Psoas muscle (tissue), 8 donors: ENCODE data around the gene ARHGAP21. TPM values are rescaled to one million over a fixed set of nuclear protein-coding genes. Genes with fewer than 3 reads are reported as not detected.
"Not testable (repeated sequence)": the region's sequence is repeated elsewhere in the genome, so short reads cannot be mapped to it uniquely, and the experiment has no call there.

ENCODE experiments used
- ATAC-seq, 4 donors: fragments of 200-7000 bp; cut with Tn5 transposase; one replicate each; pipeline ENCODE4 v1.9.1; 2020; ENCODE audit warnings: moderate library complexity in 3 of 4, mild to moderate bottlenecking in 2 of 4
- DNase-seq, 2 donors: peaks; one replicate each; pipeline ENCODE4 v3.0.0-alpha.2; 2020
- H3K27ac ChIP-seq: fragments of 200-600 bp; one replicate; pipeline ENCODE4 v1.8.0; 2022
- H3K27me3 ChIP-seq, 3 donors: fragments of 200-600 bp in 1 of 3; one replicate each; pipeline versions ENCODE4 v1.6.1 to v1.8.0; 2013 to 2022; ENCODE audit warnings: low read length in 2 of 3, mild to moderate bottlenecking in 2 of 3, moderate library complexity in 1 of 3; ENCODE audit not compliant: insufficient read depth in 3 of 3
- H3K36me3 ChIP-seq, 2 donors: fragments of 200-600 bp in 1 of 2; one replicate each; pipeline versions ENCODE4 v1.6.1 to v1.8.0; 2013 to 2022; ENCODE audit warnings: low read depth in 1 of 2, mild to moderate bottlenecking in 1 of 2, moderate library complexity in 1 of 2; ENCODE audit not compliant: insufficient read depth in 1 of 2
- H3K4me1 ChIP-seq: fragments of 200-600 bp; one replicate; pipeline ENCODE4 v1.8.0; 2022
- H3K4me3 ChIP-seq: fragments of 200-600 bp; one replicate; pipeline ENCODE4 v1.8.0; 2022; ENCODE audit warnings: mild to moderate bottlenecking
- H3K9me3 ChIP-seq: fragments of 200-600 bp; one replicate; pipeline ENCODE4 v1.8.0; 2022
- CTCF ChIP-seq: fragments of 200-600 bp; IDR thresholded peaks from one replicate; pipeline ENCODE4 v1.8.0; 2022; ENCODE audit warnings: antibody characterized with exemption
- WGBS, 3 donors: extraction: QIAGEN DNeasy Blood & Tissue Kit; methylation state at CpG; one replicate each; pipeline versions ENCODE4 v1.1.6 to v1.1.7; 2013; 5-methylcytosine and 5-hydroxymethylcytosine counted together
- intact Hi-C, 2 donors: fragments of 100-400 bp; cut with DNase I; formaldehyde crosslinking; loops; one replicate each; pipeline versions ENCODE4 v1.11.0 to v1.14.2; 2022
- polyA plus RNA-seq, 3 donors: library from polyadenylated mRNA; stranded (reverse); fragments of 200-250 nt; gene quantifications; one replicate each; pipeline ENCODE4 v1.2.3, GENCODE V29; 2013
- total RNA-seq, 4 donors: library from RNA; stranded (reverse); fragmentation: NEBNext Ultra II Directional in 2 of 4; extraction: Animal tissue kit (Norgen Biotek cat#: 25700) in 2 of 4; gene quantifications; one replicate each; pipeline versions ENCODE4 v1.2.1 to v1.2.4, GENCODE V29; 2021 to 2023
- donor health status: healthy with polysubstance abuse.
- donor health status: DM: no; HTN: no; CAD: no; lungs with moderate emphysema.
- donor health status: Bipolar disorder and iron deficiency.
- donor health status: healthy.
- donor health status: DM: yes; HTN: yes; CAD: no.
- donor health status: DM: no; HTN: no; CAD: no.
- donor health status: DM: no; HTN: no; CAD: no.
- donor health status: DM: yes; HTN: yes; CAD: no.

Gene ARHGAP21
- total and polyA plus RNA-seq, 7 donors: 16.1 to 44.7 (median 34.2) TPM

- no peaks in the 10 kb centered on the region for H3K27me3 ChIP-seq
- no peak overlapping the region for H3K4me3 ChIP-seq
- H3K36me3 ChIP-seq: peaks cover 2 to 30% of the 10 kb centered on the region in 2 donors
- ATAC-seq (no peak), DNase-seq (no peak)
- H3K9me3 ChIP-seq: no peaks in the 10 kb centered on the region
- no peak overlapping the region for H3K27ac ChIP-seq
- intact Hi-C loops: no loop called here
- TF ChIP-seq CTCF: no peak
- WGBS, 3 donors: 70 to 79% (median 74%) methylated on average over 2 of the region's 2 CpGs
- peaks cover 3% of the 10 kb centered on the region for H3K4me1 ChIP-seq
Measured at GRCh38 chr10:24623383-24623782, 100.3 kb downstream of the ARHGAP21 start.

GRCh38 chr10:24622781-24623301 lies 100.8 kb downstream of the ARHGAP21 start:
- WGBS, 3 donors: 24 to 32% (median 24%) methylated on average over 4 of the region's 4 CpGs
- ATAC-seq (no peak), DNase-seq (no peak)
- intact Hi-C loops: no loop called here
- no peaks in the 10 kb centered on the region for H3K27me3 ChIP-seq
- TF ChIP-seq CTCF: no peak
- H3K4me1 ChIP-seq: peaks cover 3% of the 10 kb centered on the region
- H3K36me3 ChIP-seq: peaks cover 3 to 35% of the 10 kb centered on the region in 2 donors
- no peak overlapping the region for H3K27ac ChIP-seq
- no peak overlapping the region for H3K4me3 ChIP-seq
- no peaks in the 10 kb centered on the region for H3K9me3 ChIP-seq

- H3K4me3 ChIP-seq, ATAC-seq, H3K27me3 ChIP-seq, intact Hi-C loops, H3K27ac ChIP-seq, DNase-seq, H3K9me3 ChIP-seq, H3K4me1 ChIP-seq: not testable (repeated sequence)
- WGBS, 3 donors: 93 to 98% (median 98%) methylated on average over 4 of the region's 4 CpGs
- H3K36me3 ChIP-seq: peaks cover 3 to 41% of the 10 kb centered on the region in 2 donors
Measured at GRCh38 chr10:24621035-24621795, 102.5 kb downstream of the ARHGAP21 start.

GRCh38 chr10:24619994-24620310 lies 103.7 kb downstream of the ARHGAP21 start:
- 86 to 93% (median 90%) methylated on average over 8 of the region's 8 CpGs for WGBS, 3 donors
- H3K27me3 ChIP-seq, H3K4me1 ChIP-seq, H3K27ac ChIP-seq, ATAC-seq, H3K4me3 ChIP-seq, H3K9me3 ChIP-seq, DNase-seq: not testable (repeated sequence)
- H3K36me3 ChIP-seq: peaks cover 3 to 41% of the 10 kb centered on the region in 2 donors
- intact Hi-C loops: loop anchor here (2.0 to 5.0 kb wide), 2 partner anchors 461 to 462 kb away; no protein-coding TSS in a partner anchor

GRCh38 chr10:24619291-24619993 lies 104.2 kb downstream of the ARHGAP21 start:
- intact Hi-C loops: loop anchor here (2.0 to 5.0 kb wide), 2 partner anchors 461 to 463 kb away; no protein-coding TSS in a partner anchor
- H3K4me3 ChIP-seq, H3K4me1 ChIP-seq, DNase-seq, H3K27me3 ChIP-seq, H3K9me3 ChIP-seq, ATAC-seq, H3K27ac ChIP-seq: not testable (repeated sequence)
- peaks cover 3 to 41% of the 10 kb centered on the region in 2 donors for H3K36me3 ChIP-seq
- WGBS, 3 donors: 78 to 83% (median 79%) methylated on average over 11 of the region's 11 CpGs

- DNase-seq (no peak), ATAC-seq (peak in 3 of 4 donors; percentile 22 to 32 (median 28))
- H3K27ac ChIP-seq: peak overlapping the region; percentile 4
- WGBS, 3 donors: 84 to 93% (median 86%) methylated on average over 5 of the region's 5 CpGs
- H3K4me3 ChIP-seq: no peak overlapping the region
- H3K4me1 ChIP-seq: peaks cover 3% of the 10 kb centered on the region
- intact Hi-C loops: loop anchor here (2.0 to 5.0 kb wide), 2 partner anchors 462 to 464 kb away; no protein-coding TSS in a partner anchor
- no peaks in the 10 kb centered on the region for H3K27me3 ChIP-seq
- no peaks in the 10 kb centered on the region for H3K9me3 ChIP-seq
- TF ChIP-seq CTCF: no peak
- H3K36me3 ChIP-seq: peaks cover 3 to 41% of the 10 kb centered on the region in 2 donors
Measured at GRCh38 chr10:24618401-24618800, 105.3 kb downstream of the ARHGAP21 start.
